Measurements from ENCODE around the gene ERBB4. TPM values are rescaled to one million over a fixed set of nuclear protein-coding genes. Genes with fewer than 3 reads are reported as not detected.
A peak's percentile ranks its signal among the peaks of the same experiment; 100 is the strongest.

The ERBB4 gene
- 17.8 TPM for total RNA-seq

DNA sequence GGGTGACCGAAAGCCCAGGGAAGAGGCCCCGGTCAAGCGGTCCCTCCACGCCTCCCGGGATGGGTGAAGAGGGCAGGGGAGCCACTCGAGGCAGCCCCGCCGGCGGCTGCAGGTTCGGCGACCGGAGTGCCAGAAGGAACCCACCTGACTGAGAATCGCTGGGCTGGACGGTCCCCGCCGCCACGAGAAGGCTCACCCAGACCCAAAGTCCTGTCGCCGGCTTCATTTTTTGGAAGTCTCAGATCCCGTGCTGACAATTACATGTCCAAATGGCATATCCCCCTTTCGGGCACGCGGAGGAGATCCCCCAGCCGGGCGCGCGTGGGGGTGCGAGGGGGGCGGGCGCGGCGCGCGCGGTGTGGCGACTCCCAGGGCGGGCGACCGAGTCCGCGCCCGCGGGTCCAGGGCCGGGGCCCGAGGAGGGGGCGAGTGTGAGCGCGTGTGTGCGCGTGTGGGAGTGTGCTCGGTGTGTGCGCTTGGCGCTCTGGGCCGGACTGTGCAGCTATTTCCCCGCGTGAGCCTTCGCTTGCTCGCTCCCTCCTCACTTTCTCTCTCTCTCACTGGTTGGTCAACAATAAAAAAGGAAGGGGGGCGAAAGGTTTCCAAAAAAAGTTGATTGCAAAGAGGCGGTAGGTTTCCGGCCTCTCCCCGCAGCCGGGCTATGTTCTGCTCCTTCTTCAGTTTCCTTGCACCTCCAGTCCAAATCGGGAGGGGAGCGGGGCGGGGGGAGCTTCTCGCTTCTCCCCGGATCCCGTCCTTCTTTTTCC is at the start of gene ERBB4:
Gene ERBB4 (minus strand): TSS at position 498 of the 767 bp plus-strand sequence. CDS start 272 bp downstream, at position 226.
- no peak for DNase-seq

DNA sequence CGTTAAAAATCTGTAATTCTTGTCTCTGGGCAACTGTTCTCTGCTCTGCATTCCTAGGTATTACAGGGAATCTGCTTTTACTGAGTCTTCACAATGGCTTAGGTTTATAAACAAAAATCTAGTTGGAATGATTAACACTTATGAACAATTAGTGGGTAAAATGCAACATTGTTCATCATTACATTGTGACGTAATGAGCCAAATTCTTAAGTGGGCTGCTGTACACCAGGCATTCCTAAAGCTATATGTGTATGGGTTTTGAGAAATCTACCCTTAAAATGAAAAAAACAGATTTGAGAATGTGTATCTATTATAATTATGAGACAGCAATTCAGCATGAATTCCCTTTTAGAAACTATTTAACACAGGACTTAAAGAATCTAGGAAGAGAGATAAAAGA is 41.5 kb upstream of the ERBB4 start:
- DNase-seq, result no peak

DNA sequence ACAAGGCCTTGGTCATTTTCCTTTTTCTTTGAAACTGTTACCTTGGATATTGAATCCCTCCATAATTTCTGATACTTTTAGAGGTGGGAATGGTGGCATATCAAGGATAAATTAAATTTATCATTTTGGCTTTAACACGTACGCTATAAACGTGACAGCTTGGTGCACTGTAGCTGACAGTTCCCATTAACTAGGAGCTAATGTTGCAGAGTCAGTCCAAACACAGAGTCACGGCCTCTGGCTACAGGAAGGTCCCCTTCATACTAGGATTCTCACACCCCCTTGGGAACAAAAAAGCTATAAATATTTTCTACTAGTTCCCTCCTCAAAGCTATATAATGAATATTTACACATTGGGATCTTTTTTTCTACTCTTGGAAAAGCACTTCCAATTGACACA is 17.7 kb upstream of the ERBB4 start:
- DNase-seq, result no peak

DNA sequence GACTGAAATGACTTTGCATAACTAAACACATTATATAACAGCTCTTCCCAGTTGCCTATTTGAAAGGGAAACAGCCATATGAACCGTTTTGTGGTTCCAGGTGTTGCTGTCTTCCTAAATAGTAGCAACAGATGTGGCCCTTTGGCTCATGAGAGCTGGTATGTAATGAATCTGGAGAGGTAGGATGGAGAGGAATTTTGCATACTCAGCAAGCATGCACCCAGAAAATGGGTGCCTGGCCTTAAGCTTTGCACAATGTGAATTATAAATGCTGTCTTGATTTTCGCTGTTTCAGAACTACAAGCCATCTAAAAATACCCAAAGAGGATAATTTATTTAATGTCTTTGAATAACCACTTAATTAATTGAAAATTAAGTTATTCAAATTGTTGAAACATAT is 15.6 kb upstream of the ERBB4 start:
- DNase-seq, result no peak

DNA sequence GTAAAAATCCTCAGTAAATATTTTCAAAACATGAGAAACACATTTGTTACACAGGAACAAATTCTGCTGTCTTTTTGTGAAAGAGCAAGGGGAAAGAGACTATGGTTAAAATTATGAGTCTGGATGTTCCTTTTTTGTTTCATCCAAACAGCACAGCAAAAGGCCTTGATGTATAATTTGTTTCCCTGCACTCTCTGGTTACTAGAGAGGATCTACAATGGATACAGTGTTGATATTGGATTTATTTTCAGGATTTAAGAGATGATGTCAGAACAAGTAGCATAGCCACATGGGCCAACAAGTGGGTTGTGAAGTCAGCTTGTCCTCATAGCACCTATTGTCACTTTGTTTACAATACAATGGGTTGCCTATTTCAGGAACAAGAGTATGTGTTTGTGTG is 11.3 kb upstream of the ERBB4 start:
- no peak for DNase-seq

DNA sequence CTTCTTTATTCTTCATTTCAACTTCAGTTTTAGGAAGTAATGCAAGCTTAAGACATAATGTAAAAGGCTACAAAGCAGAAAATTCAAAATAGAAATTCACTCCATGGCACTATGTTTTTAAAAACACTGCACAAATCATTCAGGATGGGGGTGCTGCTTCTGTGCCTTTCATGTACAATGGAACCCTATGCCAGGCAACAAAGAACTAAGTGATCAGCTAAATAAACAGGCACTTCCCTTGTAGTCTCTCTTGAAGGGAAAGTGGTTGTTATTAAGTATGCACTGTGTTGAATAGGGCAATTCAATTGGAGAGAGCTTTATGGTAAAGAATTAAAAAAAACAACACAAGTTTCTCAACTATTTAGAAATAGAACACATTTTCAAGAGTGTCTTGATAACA is 10.9 kb upstream of the ERBB4 start:
- DNase-seq, result no peak

DNA sequence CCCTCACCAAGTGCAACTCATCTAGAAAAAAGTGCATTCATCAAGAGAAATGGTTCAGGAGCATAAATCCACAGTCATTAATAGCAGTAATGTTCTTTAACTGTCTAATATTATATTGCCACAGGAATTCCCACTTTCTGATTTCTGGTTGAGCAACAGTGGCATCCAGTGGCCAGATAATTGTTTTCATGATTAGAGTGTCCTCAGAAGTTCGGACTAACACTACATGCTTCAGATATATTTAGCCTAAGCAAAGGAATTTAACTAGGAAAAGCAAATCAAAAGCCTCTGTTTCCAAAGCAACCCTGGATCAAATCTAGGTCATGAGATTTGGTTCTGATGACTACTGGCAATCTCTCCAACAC is 9.8 kb upstream of the ERBB4 start:
- DNase-seq, result peak; percentile 61

DNA sequence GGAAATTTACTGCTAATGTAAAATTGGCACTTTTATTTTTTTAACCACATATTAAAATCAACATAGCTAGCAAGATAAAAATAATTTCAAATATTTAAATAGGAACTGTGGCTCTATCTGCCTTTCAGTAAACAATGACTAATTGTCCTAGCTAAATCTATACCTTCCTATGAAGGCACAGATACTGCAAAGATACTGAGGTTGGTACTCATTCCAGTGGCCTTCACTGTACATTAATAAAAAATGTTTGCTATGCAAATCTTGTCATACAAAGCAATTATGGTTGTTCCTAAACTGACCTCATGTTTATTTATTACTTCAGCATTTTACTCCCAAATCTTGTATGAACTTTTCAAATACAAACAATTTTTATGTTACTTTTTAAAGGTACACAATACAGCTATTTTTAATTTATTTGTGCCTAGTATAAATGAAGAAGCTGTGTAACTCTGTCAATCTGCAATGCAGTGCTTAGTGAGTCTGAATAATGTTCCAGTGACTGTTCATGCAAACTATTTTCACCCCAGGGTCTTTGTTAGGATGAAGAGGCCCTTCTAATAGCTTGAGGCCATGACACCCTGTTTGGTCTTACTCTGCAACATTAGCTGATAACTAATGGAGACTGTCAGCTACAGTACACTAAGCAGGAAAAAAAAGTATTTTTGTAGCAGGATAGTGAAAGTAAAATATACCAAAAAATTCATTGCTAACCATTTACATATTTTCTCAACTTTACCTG is 9.3 kb upstream of the ERBB4 start:
- no peak for DNase-seq

DNA sequence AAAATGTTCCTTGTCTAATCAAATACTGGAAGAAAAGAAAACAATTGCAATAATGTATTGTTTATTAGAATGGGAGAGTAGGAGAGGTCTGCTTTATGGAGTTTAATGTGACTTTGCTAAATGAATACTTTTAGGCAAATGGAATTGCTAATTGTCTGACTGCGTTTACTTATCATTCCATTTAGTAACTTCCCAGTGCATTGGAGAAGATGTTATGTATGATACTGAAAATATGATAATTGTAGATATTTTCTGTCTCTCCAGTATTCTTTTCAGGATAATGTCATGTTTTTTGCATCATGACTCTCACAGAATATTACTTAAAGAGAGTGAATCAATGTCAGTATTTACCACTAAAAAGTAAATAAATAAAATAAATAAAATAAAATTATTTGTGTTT is 8.1 kb upstream of the ERBB4 start:
- no peak for DNase-seq

DNA sequence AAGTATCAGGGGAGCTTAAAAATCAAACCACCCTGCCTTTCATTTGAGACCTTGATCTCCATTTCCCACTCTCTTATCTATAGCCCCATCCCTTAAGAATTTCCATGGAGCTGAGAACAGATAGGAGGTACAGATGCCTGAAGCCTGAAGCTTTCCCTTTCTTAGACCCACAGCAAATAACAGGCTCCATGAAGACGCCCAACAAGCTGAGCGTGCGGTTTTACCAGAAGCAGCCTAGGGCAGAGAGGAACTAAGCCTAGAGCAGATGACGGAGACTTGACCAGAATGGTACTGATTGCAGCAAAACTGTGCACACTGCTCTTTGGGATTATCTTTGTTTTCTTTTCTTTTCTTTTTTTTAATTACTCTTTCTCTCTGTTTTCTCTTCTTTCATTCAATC is 1.7 kb upstream of the ERBB4 start:
- DNase-seq, result no peak

DNA sequence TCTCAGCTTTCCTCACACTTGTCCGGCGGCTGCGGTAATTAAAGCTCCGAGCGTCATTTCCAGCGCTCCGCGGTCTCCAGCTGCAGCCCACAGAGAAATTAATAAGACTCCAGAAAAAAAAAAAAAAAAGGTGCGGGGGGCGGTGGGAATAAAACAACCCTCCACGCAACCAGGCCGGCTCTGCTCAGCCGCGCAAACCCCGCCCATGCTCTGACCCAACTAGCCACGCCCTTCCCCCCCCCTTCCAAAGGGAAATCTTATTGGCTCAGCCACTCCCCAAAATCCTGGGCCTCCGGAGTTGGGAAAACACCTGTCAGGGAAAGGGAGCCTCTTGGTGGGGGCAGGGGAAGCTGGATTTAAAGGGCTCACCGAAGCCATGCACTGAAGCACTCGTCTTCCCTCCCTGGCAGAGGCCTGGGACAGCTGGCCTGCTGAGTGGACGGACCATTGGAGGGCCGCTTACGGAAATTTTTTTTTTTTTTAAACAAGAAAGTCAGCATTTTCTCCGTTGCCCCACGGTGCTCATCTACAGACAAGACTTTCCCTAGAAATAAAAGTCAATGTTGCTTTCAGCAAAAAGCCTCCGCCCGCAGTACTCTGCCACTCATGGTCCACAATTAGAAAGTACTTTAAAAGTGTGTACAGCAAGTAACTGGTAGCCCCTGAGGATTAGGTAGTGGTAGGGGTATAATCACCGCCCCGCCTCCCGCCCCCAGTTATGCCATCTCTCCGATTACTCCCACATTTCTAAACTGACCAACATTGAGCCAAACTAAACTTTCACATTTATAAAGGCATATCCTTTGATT is 674 bp upstream of the ERBB4 start:
- peak; percentile 87 for DNase-seq

DNA sequence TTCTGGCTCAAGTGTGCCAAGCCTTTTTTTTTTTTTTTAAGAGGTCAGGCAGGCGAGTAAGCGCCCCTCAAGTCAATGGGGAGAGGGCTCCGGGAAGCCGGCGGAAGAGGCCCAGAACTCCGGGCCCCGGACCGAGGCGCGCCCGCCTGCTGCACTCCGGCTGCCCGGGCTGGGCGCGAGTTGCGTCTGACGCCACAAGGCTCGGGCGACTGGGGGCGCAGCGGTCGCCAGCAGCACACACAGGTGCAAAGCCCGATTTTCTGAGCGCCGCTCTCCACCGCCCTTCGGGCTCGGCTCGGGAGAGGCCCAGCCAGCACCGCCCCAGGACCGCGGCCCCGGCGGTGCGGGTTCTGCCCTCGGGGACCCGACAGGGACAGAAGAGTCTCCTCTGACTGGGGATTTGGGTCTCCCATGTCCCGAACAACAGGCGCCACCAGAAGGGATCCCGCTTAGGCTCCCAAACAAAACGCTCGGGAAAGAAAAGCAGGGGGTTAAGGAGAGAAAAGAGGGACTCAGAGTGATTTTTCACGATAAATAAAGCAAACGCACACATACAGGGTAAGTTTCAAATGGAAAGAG is 787 bp downstream of the ERBB4 start:
- DNase-seq, result peak; percentile 43

DNA sequence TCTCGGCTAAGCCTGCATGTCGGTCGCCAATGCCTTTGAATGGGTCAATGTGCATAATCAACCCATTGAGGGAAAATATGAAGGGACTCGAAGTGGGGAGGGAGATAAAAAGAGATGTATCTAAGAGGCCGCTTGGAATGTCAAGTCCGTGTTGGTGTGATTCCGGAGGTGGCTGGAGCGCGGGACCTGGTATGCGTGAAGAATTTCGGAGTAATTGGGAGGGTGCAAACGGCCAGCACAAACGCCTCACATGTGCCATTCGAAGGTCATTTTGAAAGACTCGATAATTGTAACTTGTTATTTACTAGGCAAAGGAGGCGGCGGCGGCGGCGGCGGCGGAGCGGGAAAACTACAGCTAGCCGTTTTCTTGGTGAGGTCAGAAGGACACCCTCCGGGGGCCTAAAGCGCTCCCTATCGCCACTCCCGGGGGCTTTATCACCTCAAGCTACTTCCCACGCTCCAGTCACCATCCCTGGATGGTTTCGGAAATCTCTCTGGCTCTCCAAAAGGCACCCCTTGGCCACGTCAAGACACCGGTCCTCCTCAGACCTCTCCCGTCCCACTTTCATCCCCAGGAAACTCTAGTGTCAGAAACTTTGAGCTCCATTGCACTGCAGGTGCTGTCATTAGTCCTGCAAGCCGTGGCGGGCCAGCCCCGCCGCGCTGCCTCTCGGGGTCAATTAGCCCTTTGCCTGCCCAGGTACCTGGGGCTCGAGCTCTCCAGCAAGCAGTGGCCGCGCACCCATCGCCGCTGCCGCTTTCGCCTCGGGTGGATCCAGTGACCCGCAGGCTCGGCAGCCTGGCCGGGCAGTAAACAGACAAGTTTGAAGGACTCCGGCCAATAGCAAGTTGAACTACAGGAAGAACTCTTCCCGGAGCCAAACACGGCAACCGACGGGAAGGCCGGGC is 1.5 kb downstream of the ERBB4 start:
- peak; percentile 37 for DNase-seq

DNA sequence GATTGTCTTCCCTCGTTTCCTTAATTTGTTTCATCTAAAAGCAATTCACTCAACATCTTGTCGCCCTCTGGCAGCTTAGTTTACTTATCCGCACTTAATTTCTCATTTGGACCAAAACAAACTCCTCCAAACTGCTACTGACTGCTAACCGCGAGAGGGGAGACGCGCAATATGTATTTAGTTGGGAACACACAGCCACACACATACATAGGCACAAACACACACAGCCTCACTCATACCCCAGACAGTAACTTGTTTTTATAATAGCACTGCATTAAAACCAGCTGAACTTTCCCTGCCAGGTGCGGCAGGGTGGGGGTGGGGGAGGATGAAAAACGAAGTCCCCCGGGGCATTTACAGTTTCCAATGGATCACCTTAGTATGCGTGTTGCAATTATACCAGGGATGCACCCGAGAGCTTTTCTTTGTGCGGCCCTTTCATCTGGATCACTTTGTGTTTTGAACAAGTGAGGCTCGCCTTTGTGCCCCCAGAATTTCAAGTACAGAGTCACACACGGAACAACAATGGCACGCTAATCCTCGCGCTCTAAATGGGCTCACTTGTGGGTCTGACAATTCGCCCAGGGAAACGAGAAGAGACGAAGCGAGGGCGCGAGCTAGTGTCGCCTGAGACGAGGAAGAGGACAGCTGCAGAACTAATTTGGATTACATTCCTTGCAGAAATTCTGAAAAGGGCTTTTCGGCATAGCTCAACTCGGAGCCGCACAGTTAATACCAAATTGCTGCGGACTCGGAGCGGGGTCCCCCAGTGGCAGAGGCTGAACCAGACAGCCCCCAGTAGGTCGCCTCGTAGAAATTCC is 2.4 kb downstream of the ERBB4 start:
- DNase-seq, result peak; percentile 57

DNA sequence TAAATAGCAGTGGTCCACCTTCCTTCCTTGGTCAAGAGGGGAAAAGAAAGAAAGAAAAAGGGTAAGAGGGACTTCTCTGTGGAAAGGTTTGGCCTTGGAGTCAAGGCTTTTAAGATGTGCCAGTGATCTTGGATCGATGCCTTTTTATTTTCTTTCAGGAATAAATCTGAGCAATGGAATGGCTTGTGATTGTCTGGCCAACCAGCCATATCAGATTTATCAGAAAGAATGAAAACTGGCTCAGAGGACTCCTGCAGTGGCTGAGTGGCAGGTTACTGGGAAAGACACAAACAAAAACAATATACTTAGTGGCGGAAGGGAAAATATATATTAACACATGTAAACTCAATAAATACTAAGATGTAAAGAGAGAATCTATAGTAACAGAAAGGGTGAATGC is 4.3 kb downstream of the ERBB4 start:
- DNase-seq, result no peak

DNA sequence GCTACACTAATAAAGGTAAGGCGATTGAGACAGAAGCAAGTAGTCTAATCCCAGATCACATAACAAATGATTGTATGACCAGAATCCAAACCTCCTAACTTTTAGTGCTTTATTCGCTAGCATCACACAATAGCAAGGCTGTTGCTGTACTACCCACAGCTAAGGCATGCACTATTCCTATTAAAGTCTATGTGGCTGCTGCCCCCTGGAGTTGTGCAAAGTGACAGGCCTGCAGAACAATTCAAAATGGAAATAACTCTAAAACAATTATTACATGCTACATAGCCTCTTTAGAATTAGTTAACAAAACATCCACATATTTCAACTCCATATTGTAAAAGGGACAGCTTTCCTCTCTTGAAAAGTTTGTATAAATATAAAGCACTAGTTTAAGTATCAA is 6.0 kb downstream of the ERBB4 start:
- DNase-seq, result no peak

DNA sequence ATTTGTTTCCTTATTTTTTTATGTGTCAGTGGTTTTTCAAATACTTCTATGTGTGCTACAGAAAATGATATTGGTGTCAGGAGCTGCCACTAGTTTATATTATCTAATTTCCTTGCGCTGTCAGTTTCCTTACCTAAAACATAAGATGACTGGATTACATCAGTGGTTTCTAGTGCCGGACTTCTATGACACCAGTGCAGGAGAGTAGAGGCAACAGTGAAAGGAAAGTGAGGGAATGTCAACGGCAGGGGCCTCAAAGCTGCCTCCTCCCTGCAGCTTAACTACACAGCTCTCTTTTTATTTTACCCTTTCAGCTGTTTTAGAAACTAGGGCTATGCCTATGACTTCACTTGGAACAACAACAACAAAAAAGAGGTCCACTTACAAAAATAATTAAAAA is 6.5 kb downstream of the ERBB4 start:
- no peak for DNase-seq

DNA sequence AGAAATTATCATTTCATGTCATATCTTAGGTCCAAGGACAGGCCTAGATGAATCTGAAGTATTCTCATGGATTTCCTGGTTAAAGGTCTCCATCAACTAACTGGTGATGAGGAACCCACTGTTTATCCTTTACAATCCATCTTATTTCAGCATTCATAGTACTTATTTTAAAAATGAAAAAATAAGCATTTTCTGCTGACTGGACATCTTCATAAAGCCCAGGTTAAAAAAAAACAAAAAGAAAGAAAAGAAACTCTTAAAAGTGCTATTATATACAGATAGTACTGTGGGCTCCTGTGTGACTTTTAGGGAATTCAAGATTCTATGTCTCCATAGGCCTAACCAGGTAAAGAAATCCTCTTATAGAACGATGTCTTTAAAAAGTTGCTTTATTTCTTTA is 7.1 kb downstream of the ERBB4 start:
- no peak for DNase-seq

DNA sequence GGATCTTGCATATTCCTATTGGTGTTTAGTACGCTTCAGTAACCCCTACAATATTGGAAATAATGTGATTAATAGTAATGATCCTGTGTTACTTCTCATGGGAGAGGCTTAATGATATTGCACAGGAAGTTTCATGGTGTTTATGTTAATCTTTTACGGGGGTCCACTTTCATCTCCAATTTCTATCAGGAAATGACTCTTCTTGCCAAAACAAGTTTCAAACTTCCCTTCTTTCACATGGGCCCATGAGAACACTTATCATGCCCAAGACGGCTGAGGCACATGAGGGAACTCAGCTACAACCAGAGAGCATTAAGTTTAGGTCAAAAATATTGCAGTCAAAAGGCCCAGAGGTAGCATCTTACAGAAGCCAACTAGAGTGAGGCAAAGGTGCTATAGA is 7.6 kb downstream of the ERBB4 start:
- DNase-seq, result no peak

DNA sequence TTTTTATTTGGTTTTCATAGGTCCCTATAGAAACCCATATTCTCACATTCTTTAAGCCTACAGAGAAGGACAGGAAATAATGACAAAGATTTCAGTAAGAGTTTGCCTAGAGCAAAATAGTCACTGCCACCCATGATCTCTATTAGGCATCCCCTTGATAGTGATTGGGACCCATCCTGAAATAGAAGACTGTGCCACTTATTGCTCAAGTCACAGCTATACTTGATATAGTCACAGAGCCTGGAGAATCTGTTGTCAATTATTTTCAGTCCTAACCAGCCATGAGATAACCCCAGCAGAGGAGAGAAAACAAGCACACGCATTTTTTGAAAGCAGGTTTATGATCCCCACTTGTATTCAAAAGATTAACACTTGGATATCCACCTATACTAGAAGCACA is 8.2 kb downstream of the ERBB4 start:
- no peak for DNase-seq

Measured in tongue (tissue), 2 donors.